ENCODE measurements around the gene PDRG1.

The PDRG1 gene

GRCh38 chr20:31903627-31904386 lies 48.0 kb downstream of the PDRG1 start:
- no peak for DNase-seq

GRCh38 chr20:31901615-31902014 lies 50.2 kb downstream of the PDRG1 start:
- no peak for DNase-seq

GRCh38 chr20:31897541-31897940 lies 54.3 kb downstream of the PDRG1 start:
- DNase-seq, result no peak

- no peak for DNase-seq
Measured at GRCh38 chr20:31896049-31896448, 55.8 kb downstream of the PDRG1 start.

- DNase-seq, result peak; percentile 74 to 83
Measured at GRCh38 chr20:31894980-31895675, 56.7 kb downstream of the PDRG1 start.

Measured in NCI-H526 (cell line).